ENCODE measurements around the gene MICAL3.

Gene MICAL3

GRCh38 chr22:17944256-17944655 is 80.1 kb downstream of the MICAL3 start:
- ATAC-seq (ENCODE audit: low read depth) (no peak), DNase-seq (ENCODE audit: low spot score) (no peak)
- Histone ChIP-seq H3K27ac (ENCODE audit: poor library complexity, severe bottlenecking) (no peak overlapping the region), H3K9me3 (ENCODE audit: severe bottlenecking) (no peaks in the 10 kb centered on the region), H3K4me1 (ENCODE audit: insufficient read depth, poor library complexity, severe bottlenecking) (peaks cover 25% of the 10 kb centered on the region), H3K27me3 (ENCODE audit: insufficient read depth, poor library complexity, severe bottlenecking) (no peaks in the 10 kb centered on the region), H3K36me3 (ENCODE audit: low read depth) (no peaks in the 10 kb centered on the region), H3K4me3 (ENCODE audit: severe bottlenecking) (no peak overlapping the region)
- TF ChIP-seq, protein P1, sequence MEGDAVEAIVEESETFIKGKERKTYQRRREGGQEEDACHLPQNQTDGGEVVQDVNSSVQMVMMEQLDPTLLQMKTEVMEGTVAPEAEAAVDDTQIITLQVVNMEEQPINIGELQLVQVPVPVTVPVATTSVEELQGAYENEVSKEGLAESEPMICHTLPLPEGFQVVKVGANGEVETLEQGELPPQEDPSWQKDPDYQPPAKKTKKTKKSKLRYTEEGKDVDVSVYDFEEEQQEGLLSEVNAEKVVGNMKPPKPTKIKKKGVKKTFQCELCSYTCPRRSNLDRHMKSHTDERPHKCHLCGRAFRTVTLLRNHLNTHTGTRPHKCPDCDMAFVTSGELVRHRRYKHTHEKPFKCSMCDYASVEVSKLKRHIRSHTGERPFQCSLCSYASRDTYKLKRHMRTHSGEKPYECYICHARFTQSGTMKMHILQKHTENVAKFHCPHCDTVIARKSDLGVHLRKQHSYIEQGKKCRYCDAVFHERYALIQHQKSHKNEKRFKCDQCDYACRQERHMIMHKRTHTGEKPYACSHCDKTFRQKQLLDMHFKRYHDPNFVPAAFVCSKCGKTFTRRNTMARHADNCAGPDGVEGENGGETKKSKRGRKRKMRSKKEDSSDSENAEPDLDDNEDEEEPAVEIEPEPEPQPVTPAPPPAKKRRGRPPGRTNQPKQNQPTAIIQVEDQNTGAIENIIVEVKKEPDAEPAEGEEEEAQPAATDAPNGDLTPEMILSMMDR (IDR thresholded peaks at IDR 0.05; ENCODE audit: poor library complexity, severe bottlenecking): no peak

DNA sequence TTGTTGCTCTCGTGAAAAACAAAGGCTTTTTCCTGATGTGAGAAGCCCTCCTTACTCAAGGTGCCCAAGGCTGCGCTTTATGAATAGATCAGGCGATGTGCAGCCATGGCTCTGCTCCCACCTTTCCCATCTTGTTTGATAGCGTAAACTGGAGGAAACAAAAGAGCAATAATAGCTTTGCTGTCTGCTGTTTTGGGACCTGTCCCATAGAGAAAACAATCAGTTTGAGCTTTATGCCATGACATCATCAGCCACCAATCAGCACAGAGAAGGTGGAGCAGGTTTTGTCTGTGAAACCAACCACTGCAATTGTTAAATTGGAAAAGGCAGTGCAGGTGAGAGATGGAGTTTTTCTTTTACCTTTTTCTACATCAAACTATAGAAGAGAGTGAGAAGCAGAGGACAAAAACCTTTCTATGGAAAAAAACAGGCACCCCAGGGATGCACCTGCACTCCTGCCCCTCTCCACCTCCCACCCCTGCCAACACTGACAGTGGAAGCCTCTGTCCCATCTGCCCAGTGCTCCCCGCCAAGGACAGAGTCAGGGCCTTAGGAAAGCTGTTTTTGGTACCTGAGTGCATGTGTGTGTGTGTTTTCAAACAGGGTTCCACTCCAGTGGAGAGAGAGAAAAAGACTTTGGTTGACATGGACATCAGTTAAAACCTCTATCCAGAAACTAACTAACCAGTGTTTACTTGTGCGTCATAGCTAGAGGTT is 80.7 kb downstream of the MICAL3 start:
- H3K36me3 ChIP-seq (ENCODE audit: low read depth): no peaks in the 10 kb centered on the region
- H3K27me3 ChIP-seq (ENCODE audit: insufficient read depth, poor library complexity, severe bottlenecking): no peaks in the 10 kb centered on the region
- ATAC-seq (ENCODE audit: low read depth) (no peak), DNase-seq (ENCODE audit: low spot score) (no peak)
- H3K4me1 ChIP-seq (ENCODE audit: insufficient read depth, poor library complexity, severe bottlenecking): peaks cover 19% of the 10 kb centered on the region
- TF ChIP-seq, protein P1 (IDR thresholded peaks at IDR 0.05; ENCODE audit: poor library complexity, severe bottlenecking): no peak
- H3K27ac ChIP-seq (ENCODE audit: poor library complexity, severe bottlenecking): no peak overlapping the region
- H3K9me3 ChIP-seq (ENCODE audit: severe bottlenecking): no peaks in the 10 kb centered on the region
- no peak overlapping the region for H3K4me3 ChIP-seq (ENCODE audit: severe bottlenecking)

GRCh38 chr22:17942721-17943120 is 81.6 kb downstream of the MICAL3 start:
- H3K9me3 ChIP-seq (ENCODE audit: severe bottlenecking): no peaks in the 10 kb centered on the region
- H3K36me3 ChIP-seq (ENCODE audit: low read depth): no peaks in the 10 kb centered on the region
- no peak overlapping the region for H3K4me3 ChIP-seq (ENCODE audit: severe bottlenecking)
- H3K27me3 ChIP-seq (ENCODE audit: insufficient read depth, poor library complexity, severe bottlenecking): no peaks in the 10 kb centered on the region
- H3K4me1 ChIP-seq (ENCODE audit: insufficient read depth, poor library complexity, severe bottlenecking): peaks cover 17% of the 10 kb centered on the region
- ATAC-seq (ENCODE audit: low read depth) (no peak), DNase-seq (ENCODE audit: low spot score) (no peak)
- TF ChIP-seq, protein P1 (IDR thresholded peaks at IDR 0.05; ENCODE audit: poor library complexity, severe bottlenecking): no peak
- H3K27ac ChIP-seq (ENCODE audit: poor library complexity, severe bottlenecking): no peak overlapping the region

GRCh38 chr22:17941471-17942406 is 82.6 kb downstream of the MICAL3 start:
- Histone ChIP-seq H3K4me3 (ENCODE audit: severe bottlenecking) (no peak overlapping the region), H3K9me3 (ENCODE audit: severe bottlenecking) (no peaks in the 10 kb centered on the region), H3K27me3 (ENCODE audit: insufficient read depth, poor library complexity, severe bottlenecking) (no peaks in the 10 kb centered on the region), H3K4me1 (ENCODE audit: insufficient read depth, poor library complexity, severe bottlenecking) (peaks cover 12% of the 10 kb centered on the region), H3K36me3 (ENCODE audit: low read depth) (no peaks in the 10 kb centered on the region), H3K27ac (ENCODE audit: poor library complexity, severe bottlenecking) (no peak overlapping the region)
- ATAC-seq (ENCODE audit: low read depth) (no peak), DNase-seq (ENCODE audit: low spot score) (no peak)
- TF ChIP-seq, protein P1 (IDR thresholded peaks at IDR 0.05; ENCODE audit: poor library complexity, severe bottlenecking): no peak
